GM12873 (cell line): ENCODE measurements around the gene ANAPC7.
A peak's percentile ranks its signal among the peaks of the same experiment; 100 is the strongest.

Experiments
- TF ChIP-seq, protein P1 (sequence below): IDR thresholded peaks from 2 replicates; pipeline ENCODE4 v1.5.1; 2012; ENCODE audit warnings: low read depth, mild to moderate bottlenecking, moderate library complexity, low read length, control low read depth; ENCODE audit not compliant: insufficient read depth; ENCODE audit errors: missing control alignments

ANAPC7 gene

GRCh38 chr12:110403146-110403975 lies at the start of gene ANAPC7:
ANAPC7 (minus strand) TSS chr12:110403708; CDS start chr12:110403627, 81 bp downstream.
- TF ChIP-seq, protein P1, sequence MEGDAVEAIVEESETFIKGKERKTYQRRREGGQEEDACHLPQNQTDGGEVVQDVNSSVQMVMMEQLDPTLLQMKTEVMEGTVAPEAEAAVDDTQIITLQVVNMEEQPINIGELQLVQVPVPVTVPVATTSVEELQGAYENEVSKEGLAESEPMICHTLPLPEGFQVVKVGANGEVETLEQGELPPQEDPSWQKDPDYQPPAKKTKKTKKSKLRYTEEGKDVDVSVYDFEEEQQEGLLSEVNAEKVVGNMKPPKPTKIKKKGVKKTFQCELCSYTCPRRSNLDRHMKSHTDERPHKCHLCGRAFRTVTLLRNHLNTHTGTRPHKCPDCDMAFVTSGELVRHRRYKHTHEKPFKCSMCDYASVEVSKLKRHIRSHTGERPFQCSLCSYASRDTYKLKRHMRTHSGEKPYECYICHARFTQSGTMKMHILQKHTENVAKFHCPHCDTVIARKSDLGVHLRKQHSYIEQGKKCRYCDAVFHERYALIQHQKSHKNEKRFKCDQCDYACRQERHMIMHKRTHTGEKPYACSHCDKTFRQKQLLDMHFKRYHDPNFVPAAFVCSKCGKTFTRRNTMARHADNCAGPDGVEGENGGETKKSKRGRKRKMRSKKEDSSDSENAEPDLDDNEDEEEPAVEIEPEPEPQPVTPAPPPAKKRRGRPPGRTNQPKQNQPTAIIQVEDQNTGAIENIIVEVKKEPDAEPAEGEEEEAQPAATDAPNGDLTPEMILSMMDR = no peak

- TF ChIP-seq, protein P1 = no peak
Measured at GRCh38 chr12:110451263-110451662, 47.8 kb upstream of the ANAPC7 start.

DNA sequence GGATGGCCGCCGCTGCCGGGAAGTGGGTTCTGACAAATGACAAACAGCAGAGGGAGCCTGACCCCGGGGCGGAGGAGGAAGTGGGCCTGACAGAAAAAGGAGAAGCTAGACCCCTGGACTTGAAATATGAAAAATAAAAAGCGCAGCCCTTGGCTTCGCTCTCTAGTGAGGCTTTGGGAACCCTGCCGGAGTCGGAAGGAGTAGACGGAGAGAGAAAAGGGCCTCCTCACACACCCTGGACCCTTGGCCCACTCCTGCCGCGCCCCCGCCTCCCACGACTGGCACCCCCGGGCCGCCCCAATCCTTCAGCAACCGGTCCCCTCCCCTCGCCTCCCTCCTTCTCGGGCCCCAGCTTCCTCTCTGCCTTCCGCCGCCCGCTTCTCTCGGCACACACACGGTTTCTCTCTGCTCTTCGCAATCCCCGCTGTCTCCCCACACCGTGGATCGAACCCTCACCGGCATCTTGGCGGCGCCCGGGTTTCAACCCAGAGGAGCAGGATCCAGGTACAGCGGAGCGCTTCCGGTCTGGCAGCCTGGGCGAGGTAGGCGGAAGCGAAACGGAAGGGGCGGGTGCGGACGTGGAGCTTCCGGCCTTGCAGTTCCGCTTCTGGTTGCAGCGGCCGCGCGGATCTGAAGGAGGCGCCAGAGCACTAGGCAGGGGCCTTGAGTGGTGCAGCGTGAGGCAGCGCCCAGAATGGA lies 46.4 kb upstream of the ANAPC7 start, which contains the start of gene ARPC3:
Gene ARPC3 (minus strand): TSS at position 539 of the 699 bp plus-strand sequence. CDS start 77 bp downstream, at position 462.
- TF ChIP-seq, protein P1 = peak; percentile 92

DNA sequence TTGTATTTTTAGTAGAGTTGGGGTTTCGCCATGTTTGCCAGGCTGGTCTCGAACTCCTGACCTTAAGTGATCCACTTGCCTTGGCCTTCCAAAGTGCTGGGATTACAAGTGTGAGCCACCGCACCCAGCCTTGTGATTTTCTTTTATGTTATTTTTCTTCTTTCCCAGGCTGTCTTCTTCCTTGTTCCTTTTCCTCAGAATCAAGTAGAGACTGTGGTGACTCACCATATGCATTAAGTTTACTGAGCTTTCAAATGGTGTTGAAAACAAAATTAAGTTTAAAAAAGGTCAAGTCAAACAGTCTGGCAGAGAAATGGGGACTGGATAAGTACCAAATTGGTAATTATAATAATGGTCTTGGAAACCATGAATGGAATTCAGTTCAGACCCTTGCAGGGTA lies 40.9 kb upstream of the ANAPC7 start:
- TF ChIP-seq, protein P1 = no peak

DNA sequence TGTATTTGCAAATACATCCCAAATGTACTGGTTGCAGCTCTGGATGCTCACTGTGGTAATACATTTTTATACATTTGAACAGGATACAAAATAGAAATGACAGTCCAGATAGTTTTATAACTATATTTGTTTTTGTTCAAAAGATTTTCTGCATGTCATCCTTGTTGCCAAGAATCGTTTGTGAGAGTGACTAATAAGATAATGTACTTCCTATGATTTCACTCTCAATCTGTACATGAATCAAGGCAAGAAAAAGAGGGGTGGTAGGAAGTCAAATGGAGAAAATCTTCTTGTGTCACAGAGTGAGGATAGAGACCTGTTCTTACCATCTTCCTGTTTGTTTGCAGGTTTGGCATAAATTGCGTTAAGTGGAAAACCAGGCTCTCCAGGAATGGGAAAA lies 32.7 kb upstream of the ANAPC7 start:
- TF ChIP-seq, protein P1 = no peak

DNA sequence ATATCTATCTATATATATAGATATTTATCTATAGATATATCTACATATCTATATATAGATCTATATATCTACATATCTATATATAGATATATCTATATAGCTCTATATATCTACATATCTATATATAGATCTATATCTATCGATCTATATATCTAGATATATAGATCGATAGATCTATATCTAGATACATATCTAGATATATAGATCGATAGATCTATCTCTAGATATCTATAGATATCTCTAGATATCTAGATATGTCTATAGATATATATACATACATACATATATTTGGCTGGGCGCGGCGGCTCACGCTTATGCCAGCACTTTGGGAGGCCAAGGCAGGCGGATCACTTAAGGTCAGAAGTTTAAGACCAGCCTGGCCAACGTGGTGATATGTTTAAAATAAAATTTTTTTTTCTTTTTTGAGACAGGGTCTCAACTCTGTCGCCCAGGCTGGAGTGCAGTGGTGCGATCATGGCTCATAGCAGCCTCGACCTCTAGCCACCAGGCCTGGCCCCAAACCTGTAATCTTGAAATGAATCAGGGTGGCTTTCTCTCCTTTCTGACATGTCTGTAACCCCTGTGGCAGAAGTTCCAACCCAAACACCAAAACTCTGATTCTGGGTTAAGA lies 28.6 kb upstream of the ANAPC7 start:
- TF ChIP-seq, protein P1 = no peak

DNA sequence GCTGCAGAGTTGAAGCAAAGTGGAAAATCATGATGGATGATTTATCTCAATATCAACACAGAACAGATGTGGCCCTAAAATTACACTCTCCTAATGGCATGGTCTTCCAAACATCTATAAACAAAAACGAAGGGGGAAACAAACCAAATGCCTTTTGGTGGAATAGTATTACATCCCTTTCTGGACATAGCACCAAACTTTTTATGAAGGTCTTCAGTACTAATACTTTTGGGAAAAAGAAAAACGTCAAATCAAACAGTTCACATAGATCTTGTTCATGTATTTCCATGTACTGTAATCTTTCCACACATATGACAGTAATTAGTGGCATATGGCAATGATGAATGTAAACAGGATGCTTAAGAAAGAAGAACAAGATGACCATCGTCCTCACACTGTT lies 22.9 kb upstream of the ANAPC7 start:
- TF ChIP-seq, protein P1 = no peak
